ENCODE results near the gene RADIL.

DNA sequence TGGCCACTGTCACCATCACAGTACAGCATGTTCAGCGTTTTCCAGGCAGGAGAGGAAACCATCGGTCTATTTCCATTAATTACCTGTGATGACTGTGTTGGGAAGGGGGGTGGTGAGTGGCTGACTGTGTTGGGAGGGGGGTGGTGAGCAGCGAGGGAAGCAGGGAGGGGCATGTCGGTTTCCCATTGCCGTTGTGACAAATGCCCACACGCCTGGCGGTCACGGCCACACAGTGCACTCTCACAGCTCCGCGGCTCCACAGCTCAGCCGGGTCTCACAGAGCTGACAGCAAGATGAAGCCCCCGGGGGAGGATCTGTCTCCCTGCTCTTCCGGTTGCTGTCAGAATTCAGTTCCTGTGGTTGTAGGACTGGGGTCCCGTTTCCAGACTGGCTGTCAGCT is 69.1 kb downstream of the RADIL start:
- TF ChIP-seq TOE1 (CRISPR knock-in tag; IDR thresholded peaks at IDR 0.05) (no peak), ZSCAN20 (CRISPR knock-in tag; IDR thresholded peaks at IDR 0.05; ENCODE audit: borderline replicate concordance) (no peak), ZFX (CRISPR knock-in tag; IDR thresholded peaks at IDR 0.05; ENCODE audit: low read depth) (no peak), POLR2A (IDR thresholded peaks at IDR 0.05; ENCODE audit: insufficient read depth in 1 of 2, low read depth in 2 of 2, low read length in 2 of 2) (no peak), CEBPB (IDR thresholded peaks at IDR 0.05; ENCODE audit: borderline replicate concordance, low read depth, low read length) (no peak), ELF3 (CRISPR knock-in tag; IDR thresholded peaks at IDR 0.05) (no peak)
- TF ChIP-seq, protein P1, sequence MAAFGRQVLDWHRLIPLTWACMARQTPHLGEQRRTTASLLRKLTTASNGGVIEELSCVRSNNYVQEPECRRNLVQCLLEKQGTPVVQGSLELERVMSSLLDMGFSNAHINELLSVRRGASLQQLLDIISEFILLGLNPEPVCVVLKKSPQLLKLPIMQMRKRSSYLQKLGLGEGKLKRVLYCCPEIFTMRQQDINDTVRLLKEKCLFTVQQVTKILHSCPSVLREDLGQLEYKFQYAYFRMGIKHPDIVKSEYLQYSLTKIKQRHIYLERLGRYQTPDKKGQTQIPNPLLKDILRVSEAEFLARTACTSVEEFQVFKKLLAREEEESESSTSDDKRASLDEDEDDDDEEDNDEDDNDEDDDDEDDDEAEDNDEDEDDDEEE (CRISPR knock-in tag; IDR thresholded peaks at IDR 0.05), result no peak
- TF ChIP-seq, protein P2, sequence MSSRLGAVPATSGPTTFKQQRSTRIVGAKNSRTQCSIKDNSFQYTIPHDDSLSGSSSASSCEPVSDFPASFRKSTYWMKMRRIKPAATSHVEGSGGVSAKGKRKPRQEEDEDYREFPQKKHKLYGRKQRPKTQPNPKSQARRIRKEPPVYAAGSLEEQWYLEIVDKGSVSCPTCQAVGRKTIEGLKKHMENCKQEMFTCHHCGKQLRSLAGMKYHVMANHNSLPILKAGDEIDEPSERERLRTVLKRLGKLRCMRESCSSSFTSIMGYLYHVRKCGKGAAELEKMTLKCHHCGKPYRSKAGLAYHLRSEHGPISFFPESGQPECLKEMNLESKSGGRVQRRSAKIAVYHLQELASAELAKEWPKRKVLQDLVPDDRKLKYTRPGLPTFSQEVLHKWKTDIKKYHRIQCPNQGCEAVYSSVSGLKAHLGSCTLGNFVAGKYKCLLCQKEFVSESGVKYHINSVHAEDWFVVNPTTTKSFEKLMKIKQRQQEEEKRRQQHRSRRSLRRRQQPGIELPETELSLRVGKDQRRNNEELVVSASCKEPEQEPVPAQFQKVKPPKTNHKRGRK (CRISPR knock-in tag; IDR thresholded peaks at IDR 0.05), result no peak
